Fibroblast of lung (primary cell): ENCODE results near the gene CTR9.

ENCODE experiments used
- CTCF ChIP-seq, 2 donors: IDR thresholded peaks in 1 of 2; conservative IDR thresholded peaks in 1 of 2; 1 replicate in 1 of 2; 2 replicates in 1 of 2; pipeline ENCODE4 v1.5.1; 2011 to 2012; ENCODE audit warnings: low read length in 2 of 2, control low read depth in 1 of 2, inconsistent platforms in 1 of 2, low read depth in 1 of 2, mild to moderate bottlenecking in 1 of 2
- EZH2 ChIP-seq: IDR thresholded peaks from 2 replicates; pipeline ENCODE4 v1.5.1; 2012; ENCODE audit warnings: low read length, control low read depth, mild to moderate bottlenecking; ENCODE audit errors: missing control alignments

GRCh38 chr11:10730151-10730550, 20.9 kb upstream of the CTR9 start:
- TF ChIP-seq CTCF (conservative IDR thresholded peaks at IDR 0.05 in 1 of 2, IDR thresholded peaks at IDR 0.05 in 1 of 2; ENCODE audit: low read depth in 1 of 2, low read length in 2 of 2) (no peak), EZH2 (no peak)
